ENCODE measurements around the gene SORCS1. TPM values are rescaled to one million over a fixed set of nuclear protein-coding genes. Genes with fewer than 3 reads are reported as not detected.

Gene SORCS1
- total and polyA plus RNA-seq, 2 of the 8 experiments (the other 6 are each of a cell fraction or from before 2014, with no cell fraction given): 4.1 to 4.6 TPM

- no peak overlapping the region for H2BK20ac ChIP-seq (ENCODE audit: low read length)
- H4K20me1 ChIP-seq (replicated peaks in 1 of 2; ENCODE audit: control insufficient read depth in 1 of 2, insufficient read depth in 2 of 2, low read length in 2 of 2): no peaks in the 10 kb centered on the region
- no peaks in the 10 kb centered on the region for H3K36me3 ChIP-seq (ENCODE audit: control insufficient read depth in 2 of 4, insufficient read depth in 4 of 4, low read length in 3 of 4)
- no peak overlapping the region for H3K14ac ChIP-seq (ENCODE audit: insufficient read length)
- POLR2A ChIA-PET (ENCODE audit: partially characterized antibody): no interaction called here
- DNase-seq (ENCODE audit: low read depth in 1 of 2, low spot score in 2 of 2) (no peak), FAIRE-seq (no peak)
- H3K56ac ChIP-seq (replicated peaks; ENCODE audit: insufficient read length, low read depth, low read length): no peak overlapping the region
- no peak overlapping the region for H3K9ac ChIP-seq (replicated peaks in 1 of 4; ENCODE audit: extremely low read depth in 1 of 4, low read depth in 3 of 4, low read length in 3 of 4)
- no peak overlapping the region for H4K8ac ChIP-seq (ENCODE audit: extremely low read depth, insufficient read depth, low read length)
- H2BK120ac ChIP-seq (replicated peaks; ENCODE audit: low read depth, low read length): no peak overlapping the region
- no peak overlapping the region for H4K5ac ChIP-seq (ENCODE audit: insufficient read length, low read depth, low read length)
- no peak overlapping the region for H2BK15ac ChIP-seq (ENCODE audit: low read length)
- no peak overlapping the region for H2BK12ac ChIP-seq (ENCODE audit: low read depth, low read length)
- CTCF ChIA-PET (ENCODE audit: partially characterized antibody): interaction anchor here (0.6 to 2.7 kb wide), 3 partner anchors 9 to 372 kb away, joined by 3 to 6 read pairs (median 4); no protein-coding TSS in a partner anchor
- no peak overlapping the region for H3K27ac ChIP-seq (ENCODE audit: low read depth, low read length)
- no peaks in the 10 kb centered on the region for H3K4me1 ChIP-seq (replicated peaks in 1 of 4; ENCODE audit: control insufficient read depth in 3 of 4, insufficient read depth in 4 of 4, low read length in 3 of 4)
- H3K79me1 ChIP-seq (ENCODE audit: low read depth, low read length): no peaks in the 10 kb centered on the region
- H3K23ac ChIP-seq (ENCODE audit: insufficient read length): no peak overlapping the region
- no peaks in the 10 kb centered on the region for H3K23me2 ChIP-seq (ENCODE audit: low read depth, low read length)
- no peak overlapping the region for H2BK5ac ChIP-seq (ENCODE audit: low read depth, low read length)
- no peak overlapping the region for H3K4ac ChIP-seq (replicated peaks; ENCODE audit: insufficient read length, low read depth, low read length)
- H3K4me2 ChIP-seq (ENCODE audit: insufficient read depth in 1 of 2, low read depth in 2 of 2, low read length in 2 of 2): no peak overlapping the region
- H3K4me3 ChIP-seq (ENCODE audit: extremely low read depth in 1 of 4, insufficient read depth in 2 of 4, low read depth in 3 of 4, low read length in 4 of 4): no peak overlapping the region
- H2AFZ ChIP-seq (ENCODE audit: low read length): no peak overlapping the region
- H3K79me2 ChIP-seq (ENCODE audit: control insufficient read depth in 1 of 2, insufficient read depth in 2 of 2, low read length in 2 of 2): no peaks in the 10 kb centered on the region
- H3K9me3 ChIP-seq (ENCODE audit: insufficient read depth in 2 of 2, low read depth in 1 of 2, low read length in 1 of 2): no peaks in the 10 kb centered on the region
- no peak overlapping the region for H4K91ac ChIP-seq (replicated peaks; ENCODE audit: insufficient read length, low read length)
- H3K18ac ChIP-seq (ENCODE audit: extremely low read depth, low read length): no peak overlapping the region
- H3K27me3 ChIP-seq (replicated peaks in 1 of 4; ENCODE audit: control insufficient read depth in 3 of 4, extremely low read depth in 1 of 4, insufficient read depth in 3 of 4, low read length in 3 of 4): no peaks in the 10 kb centered on the region
- WGBS, 2 experiments (ENCODE audit: extremely low coverage in 1 of 2, insufficient coverage in 1 of 2, insufficient read length in 1 of 2, insufficient replicate concordance in 2 of 2, low coverage in 1 of 2, low lambda C conversion rate in 2 of 2, missing lambda C conversion rate in 1 of 2): 90% methylated on average over 2 of the region's 2 CpGs; no CpG with 5 or more reads in 1 of the 2 experiments
- H2AK5ac ChIP-seq (ENCODE audit: low read depth, low read length): no peak overlapping the region
- TF ChIP-seq CHD2 (IDR thresholded peaks at IDR 0.05; ENCODE audit: low read length) (no peak), SIRT6 (IDR thresholded peaks at IDR 0.05; ENCODE audit: low read length) (no peak), ATF2 (IDR thresholded peaks at IDR 0.05; ENCODE audit: low read length) (no peak), HDAC6 (IDR thresholded peaks at IDR 0.05; ENCODE audit: low read depth, low read length) (no peak), EZH2 (IDR thresholded peaks at IDR 0.05; ENCODE audit: low read depth, low read length, severe bottlenecking) (no peak), GTF2F1 (IDR thresholded peaks at IDR 0.05; ENCODE audit: borderline replicate concordance, low read depth, low read length) (no peak), CHD1 (IDR thresholded peaks at IDR 0.05; ENCODE audit: low read depth, low read length) (no peak), ZNF274 (IDR thresholded peaks at IDR 0.05; ENCODE audit: borderline replicate concordance, extremely low read depth, low read length) (no peak), SAP30 (IDR thresholded peaks at IDR 0.05; ENCODE audit: insufficient read depth, insufficient replicate concordance, low read length) (no peak), SIN3A (conservative IDR thresholded peaks at IDR 0.05 in 1 of 2, IDR thresholded peaks at IDR 0.05 in 1 of 2; ENCODE audit: low read depth in 1 of 2, low read length in 2 of 2) (no peak), SP2 (IDR thresholded peaks at IDR 0.05; ENCODE audit: low read length) (no peak)
- TF ChIP-seq, protein P1, sequence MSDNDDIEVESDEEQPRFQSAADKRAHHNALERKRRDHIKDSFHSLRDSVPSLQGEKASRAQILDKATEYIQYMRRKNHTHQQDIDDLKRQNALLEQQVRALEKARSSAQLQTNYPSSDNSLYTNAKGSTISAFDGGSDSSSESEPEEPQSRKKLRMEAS (IDR thresholded peaks at IDR 0.05): no peak
These were observed 468.3 kb downstream of the SORCS1 start for GRCh38 chr10:106696239-106696638.
